GM18505 (cell line): ENCODE measurements around the gene YARS1.

Experiments
- ATAC-seq: cut with Tn5 transposase; IDR thresholded peaks from one replicate; pipeline ENCODE4 v1.9.1; 2021; ENCODE audit not compliant: unreplicated experiment
- POLR2A ChIP-seq: IDR thresholded peaks from 4 replicates; pipeline ENCODE4 v1.6.1; 2011; ENCODE audit warnings: borderline replicate concordance; ENCODE audit not compliant: insufficient read depth, insufficient read length; ENCODE audit errors: extremely low read depth

The YARS1 gene

DNA sequence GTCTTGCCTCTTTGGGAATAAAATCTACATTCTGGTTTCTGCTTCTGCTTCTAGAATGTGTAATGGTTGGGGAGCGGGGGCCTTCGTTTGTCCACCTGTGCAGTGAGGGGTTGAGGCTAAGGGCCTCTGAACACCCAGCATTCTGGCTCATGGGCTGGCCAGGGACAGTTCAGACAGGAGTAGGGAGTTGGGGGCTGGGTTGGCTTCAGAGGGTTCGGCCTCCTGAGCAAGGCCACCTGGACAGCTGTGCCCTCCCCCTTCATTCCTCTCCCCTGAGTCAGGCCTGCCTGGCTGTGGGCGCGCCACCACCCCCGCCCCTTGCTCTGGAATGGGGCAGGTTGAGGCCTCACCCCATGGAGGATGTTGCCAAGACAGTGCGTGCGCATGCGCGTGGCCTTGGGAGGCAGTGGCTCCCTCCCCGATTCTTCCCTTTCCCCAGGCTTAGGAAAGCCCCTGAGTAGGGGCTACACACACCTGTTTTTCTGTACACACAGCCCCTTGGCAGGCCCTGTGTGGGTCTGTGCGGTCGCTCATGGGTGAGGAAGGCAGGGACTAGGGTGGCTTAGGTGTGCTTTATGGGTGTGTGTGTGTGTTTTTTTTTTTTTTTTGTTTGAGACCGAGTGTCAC lies 57.0 kb downstream of the YARS1 start:
- no peak for ATAC-seq
- TF ChIP-seq POLR2A = no peak

DNA sequence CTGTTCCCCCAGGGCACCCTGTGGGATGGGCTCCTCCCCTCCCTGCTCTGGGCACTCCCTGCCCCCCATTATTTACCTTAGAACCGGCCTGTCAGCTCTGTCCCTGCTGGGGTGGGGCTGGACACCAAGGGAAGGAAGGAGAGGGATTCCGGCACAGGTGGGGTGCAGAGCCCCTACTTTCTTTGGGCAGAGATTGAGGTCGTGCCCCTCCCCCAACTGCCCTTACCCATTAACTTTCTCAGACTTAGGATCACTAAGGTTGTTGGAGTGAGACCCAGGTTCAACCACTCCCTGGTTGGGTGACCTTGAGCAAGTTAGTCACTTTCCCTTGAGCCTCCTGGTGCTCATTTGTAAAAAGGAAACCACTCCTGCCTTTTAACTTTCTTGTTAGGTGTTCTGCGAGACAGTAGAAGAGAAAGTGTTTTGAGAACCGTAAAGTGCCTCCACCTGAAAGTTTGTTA lies 57.6 kb downstream of the YARS1 start:
- ATAC-seq = no peak

DNA sequence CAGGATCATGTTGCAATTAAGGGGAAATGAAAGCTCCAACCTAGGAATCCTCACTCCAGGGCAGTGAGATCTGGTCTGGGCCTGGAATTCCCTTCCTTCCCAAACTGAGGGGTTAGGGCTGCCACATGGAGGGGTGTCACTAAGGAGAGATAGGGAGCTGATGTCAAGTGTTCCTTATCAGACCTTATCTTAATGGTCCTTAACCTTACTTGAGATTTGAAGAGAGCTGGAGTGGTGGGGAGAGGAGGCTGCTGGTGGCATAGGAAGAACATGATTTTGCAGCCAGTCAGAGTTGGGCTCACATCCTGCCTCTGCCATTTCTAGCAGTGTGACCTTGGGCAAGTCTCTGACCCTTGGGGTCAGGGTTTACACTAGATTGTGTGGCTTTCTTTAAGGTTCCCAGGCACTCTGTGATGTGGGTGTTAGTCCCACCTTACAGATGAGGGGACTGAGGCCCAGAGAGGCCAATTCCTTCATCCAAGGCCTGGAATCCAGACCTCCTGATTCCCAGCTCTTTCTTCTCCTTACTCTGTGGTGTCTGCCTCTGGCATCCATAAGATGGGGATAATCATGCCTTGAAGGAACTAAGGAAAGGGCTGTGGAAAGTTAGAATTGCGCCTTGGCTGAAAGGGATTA lies 58.2 kb downstream of the YARS1 start:
- TF ChIP-seq POLR2A = no peak

More for the DNA sequence above, 57.6 kb downstream of the YARS1 start:
- no peak for TF ChIP-seq POLR2A

DNA sequence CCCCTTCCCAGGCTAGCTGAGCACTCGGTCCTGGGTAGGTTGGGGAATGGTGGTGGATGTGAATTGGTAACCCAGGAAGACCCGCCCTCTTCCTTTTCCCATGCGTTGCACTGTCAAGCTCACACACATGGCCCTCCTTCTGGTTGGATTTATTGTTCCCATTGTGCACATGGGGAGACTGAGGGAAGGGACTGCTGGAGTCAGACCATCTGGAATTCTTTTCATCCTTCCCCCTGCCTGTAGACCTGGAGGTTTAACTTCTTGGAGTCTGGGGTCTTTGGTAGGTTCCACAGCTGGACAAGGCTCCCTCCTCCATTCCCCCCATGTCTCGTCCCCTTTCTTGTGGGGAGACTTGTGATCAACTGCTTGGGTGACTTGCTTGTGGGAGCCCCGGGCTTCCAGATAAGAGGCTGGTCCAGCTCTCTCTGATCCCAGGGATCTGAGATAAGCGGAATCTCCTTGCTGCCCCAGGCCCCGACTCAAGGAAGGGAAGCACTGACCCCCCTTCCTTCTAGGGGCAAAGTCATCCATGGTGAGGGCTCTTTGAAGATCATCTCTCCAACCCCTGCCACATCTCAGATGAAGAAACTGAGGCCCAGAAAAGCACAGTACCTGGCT lies 58.9 kb downstream of the YARS1 start:
- TF ChIP-seq POLR2A = no peak
- ATAC-seq = no peak

More for the DNA sequence above, 58.2 kb downstream of the YARS1 start:
- no peak for ATAC-seq

DNA sequence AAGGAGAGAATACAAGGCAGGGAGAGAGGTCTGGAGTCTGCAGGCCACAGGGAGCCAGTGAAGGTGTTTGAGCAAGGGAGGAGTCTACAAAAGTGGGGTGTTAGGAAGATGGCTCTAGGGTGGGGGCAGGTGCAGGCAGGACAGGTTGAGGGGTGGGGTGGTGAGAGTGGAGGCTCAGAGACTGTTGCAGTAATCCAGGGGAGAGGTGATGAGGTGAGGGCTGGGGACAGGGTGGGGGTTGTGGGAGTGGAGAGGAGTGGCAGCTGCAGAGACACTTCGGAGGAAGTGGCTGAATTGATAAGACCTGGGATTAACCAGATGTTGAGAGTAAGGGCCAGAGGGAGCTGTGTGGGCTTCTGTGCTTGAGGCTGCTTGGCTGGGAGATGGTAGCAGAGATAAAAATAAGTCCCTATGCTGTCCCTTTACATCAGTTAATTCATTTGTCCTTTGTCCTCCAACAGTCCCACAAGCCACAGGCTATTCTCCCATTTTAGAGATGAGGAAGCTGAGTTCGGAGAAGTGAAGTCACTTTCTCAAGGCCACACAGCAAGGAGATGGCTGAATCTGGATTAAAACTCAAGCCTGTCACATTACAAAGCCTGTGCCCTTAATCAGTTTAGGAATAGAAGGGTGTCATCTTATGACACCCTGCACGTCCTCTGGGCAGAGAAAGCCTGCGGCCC lies 59.8 kb downstream of the YARS1 start:
- TF ChIP-seq POLR2A = no peak
- ATAC-seq = no peak

DNA sequence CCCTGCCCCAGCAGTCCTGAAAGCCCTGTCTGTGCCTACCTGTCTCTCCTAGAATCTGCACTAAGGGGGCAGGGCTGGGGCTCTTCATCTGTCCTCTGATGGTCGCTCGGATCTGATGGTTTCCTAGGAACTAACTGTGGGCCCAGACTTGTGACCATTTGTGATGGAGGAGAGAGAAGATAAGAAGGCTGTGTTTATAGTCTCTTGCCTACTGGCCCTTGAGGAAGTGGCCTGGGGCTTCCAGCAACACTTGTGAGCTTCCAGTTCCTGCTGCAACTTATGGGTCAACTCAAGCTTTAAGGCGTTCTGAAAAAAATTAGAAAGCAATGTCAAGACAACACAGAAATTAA lies 61.4 kb downstream of the YARS1 start:
- no peak for TF ChIP-seq POLR2A
- ATAC-seq = no peak

DNA sequence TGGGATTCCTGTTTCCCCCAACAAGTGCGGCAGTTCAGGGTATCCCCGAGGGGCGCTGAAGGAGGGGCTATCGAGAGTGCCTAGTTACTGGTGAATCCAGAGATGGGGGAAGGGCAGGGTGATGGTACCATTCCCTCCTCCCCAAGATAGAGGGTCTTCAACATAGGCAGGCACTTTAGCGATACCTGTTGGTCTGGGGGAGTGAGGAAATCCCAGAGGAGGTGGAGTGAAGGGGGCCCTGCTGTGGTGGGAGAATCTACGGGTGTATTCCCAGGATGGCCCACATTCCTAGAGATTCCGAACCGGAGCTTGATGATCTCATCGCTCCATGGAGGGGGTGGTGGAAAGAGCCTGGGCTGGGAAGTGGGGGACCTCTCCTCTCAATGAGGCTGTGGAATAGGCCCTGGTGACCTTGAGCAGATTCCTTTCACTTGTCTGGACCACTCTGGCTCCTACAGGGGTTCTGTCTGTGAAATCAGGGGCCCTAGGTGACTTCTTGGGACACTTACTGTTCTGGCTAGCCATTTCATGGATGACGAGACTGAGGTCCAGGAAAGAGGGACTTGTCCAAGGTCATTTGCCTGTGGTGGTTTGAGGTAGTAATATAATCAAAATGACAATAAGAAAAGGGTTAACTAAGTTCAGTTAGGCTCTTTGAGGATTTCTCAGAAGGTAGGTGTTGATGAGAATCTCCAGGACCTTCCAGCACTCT lies 61.9 kb downstream of the YARS1 start:
- no peak for TF ChIP-seq POLR2A
- ATAC-seq = no peak

DNA sequence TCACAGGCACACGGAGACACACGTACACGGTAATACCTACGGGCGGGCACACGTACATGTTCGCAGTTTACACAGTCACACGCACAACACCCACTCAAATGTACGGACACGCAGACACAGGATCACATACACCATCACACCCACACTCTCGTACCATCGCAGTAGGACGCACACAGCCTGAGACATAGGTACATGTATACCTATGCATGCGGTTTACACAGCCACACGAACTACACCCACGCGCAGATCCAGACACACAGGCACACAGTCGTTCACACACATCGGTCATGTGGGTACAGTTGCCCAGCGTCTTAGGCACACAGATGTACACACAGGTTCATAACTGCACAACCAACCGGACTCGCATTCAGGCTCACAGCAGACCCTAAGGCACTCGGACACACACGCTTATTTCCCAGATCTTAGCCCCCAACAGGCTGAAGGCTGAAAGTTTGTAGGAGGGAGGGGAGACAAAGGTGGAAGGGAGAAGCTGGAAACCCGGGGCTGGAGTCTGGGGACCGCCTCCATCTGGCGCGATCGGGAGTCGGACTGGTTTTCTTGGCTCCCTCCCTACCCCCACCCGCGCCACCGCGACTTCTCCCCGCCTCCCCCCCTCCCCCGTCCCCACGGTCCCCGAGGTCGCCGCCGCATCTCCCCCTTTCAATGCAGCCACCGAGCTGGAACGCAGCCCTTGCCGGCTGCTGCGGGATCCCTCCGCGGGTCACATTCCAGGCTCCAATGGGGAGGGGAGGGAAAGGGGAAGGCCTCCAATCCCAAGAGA lies 62.7 kb downstream of the YARS1 start:
- no peak for ATAC-seq
- TF ChIP-seq POLR2A = no peak

DNA sequence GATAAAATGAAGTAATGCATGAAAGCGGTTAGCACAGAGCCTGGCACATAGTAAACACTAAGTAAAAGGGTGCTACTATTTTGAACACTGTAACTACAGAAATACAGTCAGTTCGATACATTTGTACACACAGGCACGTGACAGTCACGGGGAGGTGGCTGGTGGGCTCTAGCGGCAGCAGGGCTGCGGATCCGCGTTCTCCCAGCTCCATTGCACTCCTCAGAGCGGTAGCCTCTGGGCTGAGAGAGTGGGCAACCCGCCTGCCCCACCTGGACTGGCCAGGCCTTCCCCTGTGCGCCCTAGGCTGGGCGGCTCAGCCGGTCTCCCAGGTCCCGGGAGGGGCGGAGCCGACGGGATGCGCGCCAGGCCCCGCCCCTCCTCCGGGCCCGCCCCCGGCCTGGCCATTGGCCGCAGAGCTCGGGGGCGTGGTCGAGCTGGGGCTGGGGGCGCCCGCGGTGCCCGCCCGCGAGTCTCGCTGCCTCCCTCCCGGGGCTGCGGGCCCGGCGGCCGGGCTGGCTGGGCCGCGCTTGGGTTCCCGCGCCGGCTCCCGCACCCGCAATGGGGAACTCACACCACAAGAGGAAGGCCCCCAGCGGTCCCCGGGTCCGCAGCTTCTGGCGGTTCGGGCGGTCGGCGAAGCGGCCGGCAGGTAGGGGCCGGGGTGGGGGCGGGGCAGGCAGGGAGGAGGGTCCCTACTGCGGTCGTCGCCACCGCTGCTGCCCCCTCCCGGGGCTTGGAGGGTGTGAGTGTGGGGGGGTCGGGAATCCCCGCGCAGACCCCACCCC lies 63.4 kb downstream of the YARS1 start:
- no peak for ATAC-seq
- TF ChIP-seq POLR2A = no peak

DNA sequence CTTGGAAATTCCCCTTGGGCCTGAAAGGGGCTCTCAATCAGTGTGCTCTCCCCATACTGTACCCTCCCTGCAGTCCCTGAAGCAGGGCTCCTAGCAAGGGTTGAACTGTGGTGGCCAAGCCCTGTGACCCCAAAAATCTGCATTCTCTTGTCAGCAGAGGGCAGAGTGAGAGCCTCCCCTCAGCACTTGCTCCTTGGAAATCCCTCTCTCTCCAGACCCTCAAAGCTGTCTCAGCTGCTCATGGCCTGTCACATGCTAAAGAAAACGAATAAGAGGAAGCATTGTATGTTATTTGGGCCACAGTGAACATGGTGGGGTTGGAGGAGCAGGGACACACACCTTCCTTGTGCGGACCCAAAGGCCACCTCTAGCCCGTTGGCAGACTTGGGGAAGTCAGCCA lies 67.4 kb downstream of the YARS1 start:
- no peak for TF ChIP-seq POLR2A
- no peak for ATAC-seq

DNA sequence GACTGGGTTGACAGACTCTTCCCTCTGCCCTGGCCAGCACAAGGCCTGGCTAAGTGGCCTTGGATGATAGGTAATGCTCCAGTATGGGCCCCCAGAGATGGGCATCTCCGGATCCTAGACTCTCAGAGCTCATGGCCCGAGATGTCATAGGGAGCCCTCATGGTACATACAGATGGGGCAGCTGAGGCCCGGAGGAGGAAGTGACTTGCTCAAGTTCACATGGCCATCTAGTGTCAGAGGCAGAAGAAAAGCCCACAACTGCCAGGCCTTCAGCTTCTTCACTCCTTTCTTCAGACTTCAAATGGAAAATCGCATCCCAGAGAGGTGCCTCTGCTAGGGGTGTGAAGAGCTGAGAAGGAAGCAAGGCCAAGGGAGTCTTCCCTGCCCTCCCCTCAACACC lies 67.8 kb downstream of the YARS1 start:
- no peak for ATAC-seq
- no peak for TF ChIP-seq POLR2A

DNA sequence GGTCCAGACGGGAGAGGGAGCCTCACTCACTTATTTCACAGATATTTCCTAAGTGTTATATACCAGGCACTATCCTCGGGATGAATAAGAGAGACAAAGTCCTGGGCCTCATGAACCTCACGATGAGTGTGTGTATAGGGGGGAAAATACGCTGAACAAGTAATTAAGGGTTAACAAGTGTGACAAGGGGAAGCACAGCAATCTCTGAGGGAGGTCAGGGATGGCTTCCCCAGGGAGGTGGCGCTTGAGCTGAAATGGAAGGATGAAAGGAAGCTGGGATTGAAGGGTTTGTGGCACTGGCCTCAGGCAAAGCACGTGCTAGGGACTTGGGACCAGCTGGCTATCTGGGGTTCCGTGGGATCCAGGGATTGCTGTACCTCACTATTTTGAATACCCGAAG lies 68.2 kb downstream of the YARS1 start:
- no peak for ATAC-seq
- no peak for TF ChIP-seq POLR2A
